Breast epithelium (tissue), 3 donors: ENCODE data around the gene ATRX.

Experiments used
- POLR2A ChIP-seq: fragments of 450-650 bp; IDR thresholded peaks from one replicate; pipeline ENCODE4 v1.6.1; 2016; ENCODE audit warnings: antibody characterized with exemption, mild to moderate bottlenecking, moderate library complexity
- POLR2AphosphoS5 ChIP-seq, 3 donors: sonication (generic); formaldehyde crosslinking; IDR thresholded peaks; one replicate each; pipeline ENCODE4 v1.6.1; 2017; ENCODE audit warnings: antibody characterized with exemption in 3 of 3
- TF ChIP-seq, protein P1 (sequence below), 3 donors: fragments of 450-650 bp; IDR thresholded peaks; one replicate each; pipeline ENCODE4 v1.5.1; 2016 to 2017; ENCODE audit warnings: antibody characterized with exemption in 3 of 3, mild to moderate bottlenecking in 3 of 3, moderate library complexity in 3 of 3

DNA sequence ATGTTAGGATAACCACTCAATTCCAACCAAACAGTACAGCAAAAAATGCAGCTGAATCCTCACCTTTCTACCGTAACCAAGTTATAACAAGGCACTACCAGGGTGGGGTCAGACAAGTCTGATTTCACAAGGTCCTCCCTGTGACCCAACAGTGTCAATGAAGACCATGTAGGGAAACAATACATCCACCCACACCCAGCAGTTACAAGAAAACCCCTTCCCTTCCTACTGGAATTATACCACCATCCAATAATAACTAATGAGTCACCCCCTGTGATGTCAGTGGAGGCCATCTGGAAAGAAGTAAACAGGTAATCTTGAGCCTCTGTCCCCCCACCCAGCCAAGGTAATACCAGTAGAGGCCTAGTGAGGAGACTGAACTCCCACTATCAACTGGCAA, 221.2 kb downstream of the ATRX start:
- TF ChIP-seq, protein P1, sequence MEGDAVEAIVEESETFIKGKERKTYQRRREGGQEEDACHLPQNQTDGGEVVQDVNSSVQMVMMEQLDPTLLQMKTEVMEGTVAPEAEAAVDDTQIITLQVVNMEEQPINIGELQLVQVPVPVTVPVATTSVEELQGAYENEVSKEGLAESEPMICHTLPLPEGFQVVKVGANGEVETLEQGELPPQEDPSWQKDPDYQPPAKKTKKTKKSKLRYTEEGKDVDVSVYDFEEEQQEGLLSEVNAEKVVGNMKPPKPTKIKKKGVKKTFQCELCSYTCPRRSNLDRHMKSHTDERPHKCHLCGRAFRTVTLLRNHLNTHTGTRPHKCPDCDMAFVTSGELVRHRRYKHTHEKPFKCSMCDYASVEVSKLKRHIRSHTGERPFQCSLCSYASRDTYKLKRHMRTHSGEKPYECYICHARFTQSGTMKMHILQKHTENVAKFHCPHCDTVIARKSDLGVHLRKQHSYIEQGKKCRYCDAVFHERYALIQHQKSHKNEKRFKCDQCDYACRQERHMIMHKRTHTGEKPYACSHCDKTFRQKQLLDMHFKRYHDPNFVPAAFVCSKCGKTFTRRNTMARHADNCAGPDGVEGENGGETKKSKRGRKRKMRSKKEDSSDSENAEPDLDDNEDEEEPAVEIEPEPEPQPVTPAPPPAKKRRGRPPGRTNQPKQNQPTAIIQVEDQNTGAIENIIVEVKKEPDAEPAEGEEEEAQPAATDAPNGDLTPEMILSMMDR (IDR thresholded peaks at IDR 0.05), result no peak
- TF ChIP-seq POLR2AphosphoS5 (IDR thresholded peaks at IDR 0.05), result no peak
- no peak for TF ChIP-seq POLR2A
